Gastroesophageal sphincter (tissue), 3 donors: ENCODE measurements around the gene RMND5A.

Experiments
- EP300 ChIP-seq: sonication (generic); formaldehyde crosslinking; IDR thresholded peaks from one replicate; pipeline ENCODE4 v1.6.1; 2017; ENCODE audit warnings: antibody characterized with exemption, mild to moderate bottlenecking
- POLR2A ChIP-seq, 2 donors: fragments of 450-650 bp; IDR thresholded peaks; one replicate each; pipeline ENCODE4 v1.6.1; 2017; ENCODE audit warnings: antibody characterized with exemption in 2 of 2, mild to moderate bottlenecking in 2 of 2, moderate library complexity in 1 of 2
- POLR2AphosphoS5 ChIP-seq: sonication (generic); formaldehyde crosslinking; IDR thresholded peaks from one replicate; pipeline ENCODE4 v1.6.1; 2017; ENCODE audit warnings: antibody characterized with exemption
- TF ChIP-seq, protein P1 (sequence below), 4 experiments: fragments of 200-600 bp in 2 of 4; fragments of 450-650 bp in 2 of 4; sonication (generic) in 1 of 4; IDR thresholded peaks; one replicate each; pipeline ENCODE4 v1.5.1; 2017 to 2019; ENCODE audit warnings: antibody characterized with exemption in 4 of 4, mild to moderate bottlenecking in 2 of 4, moderate library complexity in 2 of 4

DNA sequence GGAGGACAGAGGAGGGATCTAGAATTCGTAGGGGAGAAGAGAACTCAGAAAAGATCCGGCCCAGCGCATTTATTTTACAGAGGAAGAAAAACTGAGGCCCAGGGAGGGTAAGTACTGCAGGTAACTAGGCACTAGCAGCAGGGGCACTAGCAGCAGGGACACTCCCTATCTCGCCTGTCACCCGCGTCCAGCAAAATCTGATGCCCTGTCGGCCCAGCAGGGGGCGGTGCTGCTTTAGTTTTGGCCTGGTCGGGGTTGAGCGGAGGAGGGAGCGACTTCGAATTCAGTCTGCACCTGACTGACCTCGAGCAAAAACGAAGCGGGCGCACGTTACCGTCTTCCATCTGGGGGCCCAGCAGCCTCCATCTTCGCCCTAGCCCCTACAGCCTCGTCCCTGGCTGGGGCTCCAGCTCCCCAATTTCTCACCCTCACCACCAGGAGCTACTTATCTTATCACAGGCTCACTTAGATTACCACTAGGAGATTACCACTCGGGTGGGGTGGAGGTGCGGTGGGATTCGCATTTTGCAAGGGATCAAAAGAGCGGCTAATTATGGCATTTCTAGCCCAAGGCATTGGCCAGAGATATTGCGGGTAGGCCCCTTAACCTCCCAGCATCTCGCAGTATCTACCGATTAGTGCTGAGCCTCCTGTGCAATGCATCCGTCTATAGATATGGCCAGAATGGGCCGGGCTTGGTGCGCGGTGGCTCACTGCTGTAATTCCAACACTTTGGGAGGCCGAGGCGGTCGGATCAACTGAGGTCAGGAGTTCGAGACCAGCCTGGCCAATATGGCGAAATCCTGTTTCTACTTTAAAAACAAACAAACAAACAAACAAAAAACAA, 88.4 kb downstream of the RMND5A start:
- TF ChIP-seq POLR2A (IDR thresholded peaks at IDR 0.05) (no peak), EP300 (no peak), POLR2AphosphoS5 (no peak)
- TF ChIP-seq, protein P1, sequence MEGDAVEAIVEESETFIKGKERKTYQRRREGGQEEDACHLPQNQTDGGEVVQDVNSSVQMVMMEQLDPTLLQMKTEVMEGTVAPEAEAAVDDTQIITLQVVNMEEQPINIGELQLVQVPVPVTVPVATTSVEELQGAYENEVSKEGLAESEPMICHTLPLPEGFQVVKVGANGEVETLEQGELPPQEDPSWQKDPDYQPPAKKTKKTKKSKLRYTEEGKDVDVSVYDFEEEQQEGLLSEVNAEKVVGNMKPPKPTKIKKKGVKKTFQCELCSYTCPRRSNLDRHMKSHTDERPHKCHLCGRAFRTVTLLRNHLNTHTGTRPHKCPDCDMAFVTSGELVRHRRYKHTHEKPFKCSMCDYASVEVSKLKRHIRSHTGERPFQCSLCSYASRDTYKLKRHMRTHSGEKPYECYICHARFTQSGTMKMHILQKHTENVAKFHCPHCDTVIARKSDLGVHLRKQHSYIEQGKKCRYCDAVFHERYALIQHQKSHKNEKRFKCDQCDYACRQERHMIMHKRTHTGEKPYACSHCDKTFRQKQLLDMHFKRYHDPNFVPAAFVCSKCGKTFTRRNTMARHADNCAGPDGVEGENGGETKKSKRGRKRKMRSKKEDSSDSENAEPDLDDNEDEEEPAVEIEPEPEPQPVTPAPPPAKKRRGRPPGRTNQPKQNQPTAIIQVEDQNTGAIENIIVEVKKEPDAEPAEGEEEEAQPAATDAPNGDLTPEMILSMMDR (IDR thresholded peaks at IDR 0.05) = peak; percentile 80 to 95 (median 90)
